Suprapubic skin (tissue), 3 donors: ENCODE results near the gene C7.

Experiments used
- CTCF ChIP-seq, 2 donors: fragments of 200-600 bp in 1 of 2; fragments of 450-650 bp in 1 of 2; sonication (generic) in 1 of 2; IDR thresholded peaks; one replicate each; pipeline ENCODE4 v1.5.1; 2016 to 2019; ENCODE audit warnings: antibody characterized with exemption in 2 of 2, mild to moderate bottlenecking in 1 of 2, moderate library complexity in 1 of 2
- POLR2AphosphoS5 ChIP-seq, 3 donors: sonication (generic); formaldehyde crosslinking; IDR thresholded peaks; one replicate each; pipeline ENCODE4 v1.6.1; 2017; ENCODE audit warnings: antibody characterized with exemption in 3 of 3

DNA sequence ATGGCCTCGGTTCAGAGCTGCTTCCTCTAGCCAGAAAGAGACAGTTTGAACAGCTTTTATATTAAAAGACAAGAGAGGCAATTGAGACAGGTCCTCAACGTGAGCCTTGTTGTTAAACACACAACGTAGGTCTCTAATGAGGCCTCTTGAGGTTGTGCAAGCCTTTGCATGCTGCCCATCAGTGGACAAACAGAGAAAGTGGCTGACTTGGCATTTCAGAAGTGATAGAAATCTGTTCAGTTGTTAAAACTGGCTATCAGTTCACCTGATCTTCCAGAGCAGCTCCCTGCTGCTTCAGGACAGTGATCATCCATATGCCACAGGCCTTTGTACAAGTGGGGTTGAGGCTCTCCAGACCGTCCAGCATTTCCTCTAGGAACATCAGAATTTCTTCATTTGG, 103.0 kb downstream of the C7 start:
- TF ChIP-seq CTCF (IDR thresholded peaks at IDR 0.05): no peak
- TF ChIP-seq POLR2AphosphoS5 (IDR thresholded peaks at IDR 0.05): no peak
